COLO668 (cell line): Measurements from ENCODE around the gene USP6NL.

ENCODE experiments used
- DNase-seq: peaks from one replicate; lab custom pipeline; 2025; ENCODE audit not compliant: unreplicated experiment; lab: John Stamatoyannopoulos, UW

The USP6NL gene

GRCh38 chr10:11483201-11484148 is 128.0 kb downstream of the USP6NL start:
- no peak for DNase-seq

DNA sequence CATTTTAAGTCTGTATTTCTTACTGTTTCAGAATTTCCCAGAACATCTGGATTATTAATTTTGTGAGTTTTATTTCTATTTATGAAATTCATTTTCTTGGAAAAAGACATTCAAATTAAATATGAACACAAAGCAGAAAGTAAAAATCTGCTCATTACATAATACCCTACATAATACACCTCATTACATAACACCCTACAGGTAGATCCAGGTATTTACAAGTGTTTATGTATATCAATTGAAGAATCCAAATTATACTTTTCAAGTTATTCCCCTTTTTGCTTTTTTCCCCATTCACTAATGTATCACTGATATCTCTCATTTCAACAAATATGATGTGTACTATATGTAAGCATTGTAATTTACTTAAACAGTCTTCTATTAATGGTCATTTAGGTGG is 129.1 kb downstream of the USP6NL start:
- no peak for DNase-seq

- DNase-seq, result no peak
These were observed 130.8 kb downstream of the USP6NL start for GRCh38 chr10:11480687-11481086.

GRCh38 chr10:11479300-11479699 is 132.2 kb downstream of the USP6NL start:
- DNase-seq, result no peak

GRCh38 chr10:11478807-11479206 is 132.6 kb downstream of the USP6NL start:
- DNase-seq, result no peak

- DNase-seq, result no peak
These were observed 135.5 kb downstream of the USP6NL start for GRCh38 chr10:11475831-11476434.

DNA sequence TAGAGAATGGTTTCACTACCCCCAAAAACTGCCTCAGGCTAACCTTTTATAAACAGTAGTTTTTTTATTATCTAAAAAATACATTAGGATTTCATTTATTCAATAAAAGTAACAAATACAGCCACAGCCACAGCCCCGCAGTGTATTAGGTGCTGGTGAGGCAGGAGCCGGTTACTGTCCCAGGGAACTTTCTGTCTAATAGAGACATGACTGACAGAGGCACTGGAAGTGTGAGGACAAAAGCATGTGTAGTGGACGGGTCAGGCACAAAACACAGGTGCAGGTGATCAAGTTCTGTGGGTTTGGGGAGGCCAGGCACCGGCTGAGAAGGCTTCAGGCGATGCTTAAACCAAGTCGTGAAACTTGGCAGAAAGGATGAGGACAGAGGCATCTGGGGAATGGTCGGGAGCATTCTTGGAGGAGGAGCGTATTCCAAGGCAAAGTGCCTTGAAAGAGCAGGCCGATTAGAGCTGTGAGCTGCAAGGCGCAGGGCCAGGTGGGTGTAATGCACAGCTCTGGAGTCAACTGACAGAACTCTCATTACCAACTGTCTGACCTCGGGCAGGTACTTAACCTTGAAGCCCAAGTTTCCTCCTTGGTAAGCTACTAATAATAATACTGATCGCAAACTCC is 138.2 kb downstream of the USP6NL start:
- DNase-seq, result no peak

- peak; percentile 27 for DNase-seq
These were observed 139.2 kb downstream of the USP6NL start for GRCh38 chr10:11472158-11472753.

- DNase-seq, result no peak
These were observed 141.7 kb downstream of the USP6NL start for GRCh38 chr10:11469575-11470391.

- no peak for DNase-seq
These were observed 143.2 kb downstream of the USP6NL start for GRCh38 chr10:11468126-11468742.

DNA sequence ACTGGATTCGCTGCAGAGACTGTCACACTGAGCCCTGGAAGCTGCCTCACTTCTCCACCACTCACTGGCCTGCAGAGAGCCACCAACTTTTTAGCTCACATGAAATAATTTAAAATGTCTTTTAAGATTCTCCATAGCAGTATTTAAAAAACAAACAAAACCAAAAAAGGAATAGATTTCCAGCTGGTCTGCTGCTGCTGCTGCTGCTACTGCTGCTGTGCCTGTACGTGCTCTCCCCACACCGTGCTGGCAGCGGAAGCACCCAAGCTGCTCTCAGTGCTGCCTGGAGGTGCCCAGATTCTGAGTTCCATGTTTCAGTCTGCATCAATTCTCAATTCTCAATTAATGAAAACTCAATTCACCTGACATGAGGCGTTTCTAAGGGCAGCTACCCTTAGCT is 146.0 kb downstream of the USP6NL start:
- DNase-seq, result no peak

DNA sequence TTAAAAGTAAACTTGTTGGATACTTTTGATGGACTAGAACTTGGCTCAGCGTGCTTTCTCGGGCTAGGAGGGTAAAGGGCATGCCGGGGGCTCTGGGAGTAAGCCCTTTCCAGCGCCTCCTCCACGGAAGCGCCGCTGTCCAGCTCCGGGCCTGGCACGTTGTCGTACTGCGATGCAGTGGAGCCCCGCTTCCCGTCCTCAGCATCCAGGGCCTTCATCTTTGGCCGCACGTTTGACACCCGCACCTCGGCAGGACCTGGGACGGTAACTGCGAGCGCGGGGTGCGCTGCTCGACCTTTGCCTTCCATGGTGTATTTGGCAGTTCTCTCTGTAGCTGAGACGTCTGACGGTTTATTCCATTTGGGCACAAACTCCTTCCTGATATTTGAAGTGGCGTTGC is 148.3 kb downstream of the USP6NL start:
- no peak for DNase-seq

- DNase-seq, result no peak
These were observed 149.4 kb downstream of the USP6NL start for GRCh38 chr10:11462071-11462470.

DNA sequence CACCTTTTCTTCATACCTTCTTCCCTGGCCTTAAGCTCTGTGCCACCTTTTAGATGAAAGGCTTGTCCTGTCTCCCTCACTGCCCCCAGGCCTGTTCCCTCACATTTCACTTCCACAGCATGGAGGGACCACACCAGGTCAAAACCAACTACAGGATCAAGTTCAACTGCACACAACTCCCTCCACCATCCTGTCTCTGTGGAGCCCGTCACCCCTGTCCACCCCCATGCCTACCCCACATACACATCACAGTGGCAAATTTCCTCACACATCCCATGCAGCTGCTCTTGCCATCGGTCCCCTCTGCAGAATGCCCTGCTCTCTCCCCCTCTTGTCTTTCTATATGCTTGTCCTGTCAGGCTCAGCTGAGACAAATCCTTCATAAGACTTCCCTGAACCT is 154.1 kb downstream of the USP6NL start:
- no peak for DNase-seq

DNA sequence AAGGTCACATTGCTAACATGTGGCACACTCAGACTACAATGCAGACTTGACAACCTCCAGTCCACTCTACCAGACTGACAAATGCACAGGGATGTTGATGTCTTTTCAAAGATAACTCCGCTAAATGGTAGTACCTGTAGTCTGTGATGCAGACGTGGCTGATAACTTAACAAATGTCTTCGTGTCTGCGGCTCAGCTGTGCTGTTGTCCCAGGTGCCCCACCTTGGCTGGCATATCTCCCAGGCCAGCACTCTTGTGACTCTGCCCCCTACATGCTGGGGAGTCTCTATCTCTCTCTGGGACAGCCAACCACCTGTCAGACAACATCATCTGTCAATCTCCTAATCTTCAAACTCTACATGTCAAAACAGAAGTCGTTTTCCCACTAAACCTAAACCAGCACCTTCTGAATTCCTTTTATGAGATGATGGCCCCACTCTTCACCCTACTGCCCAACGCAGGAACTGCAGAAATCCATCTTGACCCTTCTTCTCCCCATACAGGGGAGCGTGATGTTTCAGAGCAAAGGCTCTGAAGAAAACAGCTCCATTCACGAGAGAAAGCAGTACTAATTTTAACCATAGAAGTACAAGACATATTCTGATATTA is 156.4 kb downstream of the USP6NL start:
- no peak for DNase-seq

DNA sequence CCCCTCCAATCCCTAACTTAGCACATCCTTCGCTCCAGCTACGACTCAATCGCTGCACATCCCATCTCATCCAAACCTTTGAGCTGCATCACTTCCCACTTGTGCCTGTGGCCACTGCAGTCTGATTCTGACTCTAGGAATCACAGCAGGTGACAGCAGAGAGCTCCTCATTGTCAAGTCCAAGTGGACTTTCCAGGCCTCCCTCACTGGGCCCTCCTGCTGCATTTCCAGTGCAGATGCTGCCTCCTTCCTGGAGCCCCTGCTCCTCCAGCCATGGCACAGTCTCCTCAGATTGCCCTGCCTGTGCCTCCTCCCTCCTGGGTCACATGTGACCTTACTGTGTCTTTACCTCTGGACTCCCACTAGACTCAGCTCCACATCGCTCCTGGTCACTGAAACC is 157.3 kb downstream of the USP6NL start:
- DNase-seq, result no peak

- DNase-seq, result no peak
These were observed 159.7 kb downstream of the USP6NL start for GRCh38 chr10:11451640-11452260.

- DNase-seq, result no peak
These were observed 161.0 kb downstream of the USP6NL start for GRCh38 chr10:11450427-11450826.

GRCh38 chr10:11449761-11450160 is 161.7 kb downstream of the USP6NL start:
- no peak for DNase-seq
